Common myeloid progenitor, CD34-positive (primary cell): ENCODE measurements around the gene PRAC2.

Experiments used
- CTCF ChIA-PET: fragments of 350-600 bp; sonication (Branson Sonifier 250); formaldehyde crosslinking; loops from one replicate; lab custom pipeline; 2021; ENCODE audit warnings: antibody characterized with exemption; lab: Charles Lee
- POLR2A ChIA-PET: fragments of 350-600 bp; sonication (Branson Sonifier 250); formaldehyde crosslinking; loops from one replicate; lab custom pipeline; 2021; ENCODE audit warnings: antibody characterized with exemption; lab: Charles Lee
- DNase-seq, 3 donors: peaks; one replicate each; pipeline versions ENCODE4 v3.0.0 to v3.0.0-alpha.2; 2013
- H3K27ac ChIP-seq, 2 experiments: 1 replicate in 1 of 2; 2 replicates in 1 of 2; pipeline ENCODE4 v1.7.0; 2013; ENCODE audit warnings: inconsistent platforms in 2 of 2, low read length in 2 of 2, mild to moderate bottlenecking in 2 of 2, low read depth in 1 of 2, moderate library complexity in 1 of 2; ENCODE audit not compliant: severe bottlenecking in 2 of 2, insufficient read depth in 1 of 2, poor library complexity in 1 of 2
- H3K27me3 ChIP-seq, 5 experiments: replicated peaks in 2 of 5; 1 replicate in 3 of 5; 2 replicates in 2 of 5; pipeline versions ENCODE4 v1.6.1 to v1.7.0; 2013; ENCODE audit warnings: low read length in 4 of 5, mild to moderate bottlenecking in 2 of 5, moderate library complexity in 2 of 5, inconsistent platforms in 1 of 5; ENCODE audit not compliant: insufficient read depth in 5 of 5, control insufficient read depth in 4 of 5
- H3K36me3 ChIP-seq, 4 experiments: 1 replicate in 2 of 4; 2 replicates in 2 of 4; pipeline versions ENCODE4 v1.6.1 to v1.7.0; 2013; ENCODE audit warnings: low read length in 3 of 4, control low read depth in 1 of 4, mild to moderate bottlenecking in 1 of 4; ENCODE audit not compliant: control insufficient read depth in 4 of 4, insufficient read depth in 4 of 4
- H3K4me1 ChIP-seq, 4 experiments: 1 replicate in 3 of 4; 2 replicates in 1 of 4; pipeline versions ENCODE4 v1.6.1 to v1.7.1; 2013; ENCODE audit warnings: low read length in 3 of 4, mild to moderate bottlenecking in 3 of 4, control low read depth in 1 of 4, inconsistent platforms in 1 of 4, moderate library complexity in 1 of 4; ENCODE audit not compliant: control insufficient read depth in 4 of 4, insufficient read depth in 4 of 4; ENCODE audit errors: control extremely low read depth in 1 of 4
- H3K4me3 ChIP-seq, 7 experiments: 1 replicate in 4 of 7; 2 replicates in 3 of 7; pipeline versions ENCODE4 v1.5.1 to v1.7.0; 2013; ENCODE audit warnings: mild to moderate bottlenecking in 7 of 7, low read length in 6 of 7, moderate library complexity in 6 of 7, inconsistent platforms in 2 of 7, low read depth in 2 of 7, control low read depth in 1 of 7; ENCODE audit not compliant: insufficient read depth in 4 of 7, control insufficient read depth in 1 of 7; ENCODE audit errors: extremely low read depth in 1 of 7
- H3K9me3 ChIP-seq, 5 experiments: 1 replicate in 4 of 5; 2 replicates in 1 of 5; pipeline versions ENCODE4 v1.6.1 to v1.7.1; 2013; ENCODE audit warnings: low read length in 4 of 5, mild to moderate bottlenecking in 2 of 5, inconsistent platforms in 1 of 5, low read depth in 1 of 5, moderate library complexity in 1 of 5; ENCODE audit not compliant: control insufficient read depth in 4 of 5, insufficient read depth in 2 of 5; ENCODE audit errors: control extremely low read depth in 1 of 5
- WGBS: methylation state at CpG from one replicate; pipeline ENCODE4 v1.1.5; 2013; ENCODE audit not compliant: insufficient coverage; 5-methylcytosine and 5-hydroxymethylcytosine counted together

PRAC2 gene

GRCh38 chr17:48720266-48721008 lies 2.5 kb upstream of the PRAC2 start:
- Histone ChIP-seq H3K4me1 (peaks cover 0 to 17% (median 4%) of the 10 kb centered on the region in 4 experiments), H3K36me3 (no peaks in the 10 kb centered on the region), H3K4me3 (no peak overlapping the region), H3K9me3 (peaks cover 0 to 3% (median 0%) of the 10 kb centered on the region in 5 experiments), H3K27me3 (peaks cover 15 to 100% (median 62%) of the 10 kb centered on the region in 5 experiments), H3K27ac (no peak overlapping the region)
- CTCF ChIA-PET: interaction anchor here (1.0 to 11.1 kb wide), 7 partner anchors 8 to 158 kb away, joined by 3 to 92 read pairs (median 5); partner anchors contain the start of gene HOXB13
- POLR2A ChIA-PET: no interaction called here
- 29% methylated on average over 8 of the region's 11 CpGs for WGBS
- no peak for DNase-seq

GRCh38 chr17:48721009-48721402 lies 2.0 kb upstream of the PRAC2 start:
- ChIA-PET POLR2A (no interaction called here), CTCF (interaction anchor here (1.0 to 11.1 kb wide), 6 partner anchors 7 to 158 kb away, joined by 3 to 92 read pairs (median 6); partner anchors contain the start of gene HOXB13)
- Histone ChIP-seq H3K27me3 (peaks cover 14 to 100% (median 65%) of the 10 kb centered on the region in 5 experiments), H3K4me1 (peaks cover 0 to 17% (median 4%) of the 10 kb centered on the region in 4 experiments), H3K4me3 (no peak overlapping the region), H3K9me3 (peaks cover 0 to 3% (median 0%) of the 10 kb centered on the region in 5 experiments), H3K36me3 (no peaks in the 10 kb centered on the region), H3K27ac (no peak overlapping the region)
- WGBS: no CpG with 5 or more reads among the region's 1 CpG
- no peak for DNase-seq

- 11% methylated on average over 16 of the region's 21 CpGs for WGBS
- POLR2A ChIA-PET: interaction anchor here (0.5 kb wide), 1 partner anchor 161 kb away, joined by 4 read pairs; no protein-coding TSS in a partner anchor
These were observed 631 bp upstream of the PRAC2 start, which contains the start of gene PRAC1 for GRCh38 chr17:48722201-48722907. TSS of gene PRAC1 (minus strand) at chr17:48722518. CDS start at chr17:48722392, 126 bp downstream.

GRCh38 chr17:48723423-48724250 lies 652 bp downstream of the PRAC2 start:
- ChIA-PET POLR2A (no interaction called here), CTCF (interaction anchor here (0.9 to 11.1 kb wide), 30 partner anchors 10 to 283 kb away, joined by 3 to 130 read pairs (median 5); no protein-coding TSS in a partner anchor)

More at GRCh38 chr17:48722201-48722907, 631 bp upstream of the PRAC2 start, which contains the start of gene PRAC1:
- Histone ChIP-seq H3K27ac (no peak within 1 kb of the TSS), H3K36me3 (no peaks in the 10 kb centered on the region), H3K4me1 (peaks cover 0 to 17% (median 4%) of the 10 kb centered on the region in 4 experiments), H3K9me3 (peaks cover 0 to 3% (median 0%) of the 10 kb centered on the region in 5 experiments), H3K27me3 (peaks cover 18 to 100% (median 73%) of the 10 kb centered on the region in 5 experiments), H3K4me3 (no peak within 1 kb of the TSS)
- CTCF ChIA-PET: interaction anchor here (0.6 to 11.1 kb wide), 11 partner anchors 11 to 157 kb away, joined by 3 to 130 read pairs (median 5); no protein-coding TSS in a partner anchor
- DNase-seq: no peak

GRCh38 chr17:48724251-48725003 lies 1.4 kb downstream of the PRAC2 start:
- H3K4me3 ChIP-seq: no peak overlapping the region
- peaks cover 18 to 100% (median 79%) of the 10 kb centered on the region in 5 experiments for H3K27me3 ChIP-seq
- DNase-seq: peak; percentile 80 to 89 (median 86)
- peaks cover 0 to 22% (median 8%) of the 10 kb centered on the region in 4 experiments for H3K4me1 ChIP-seq
- no peak overlapping the region for H3K27ac ChIP-seq
- ChIA-PET POLR2A (interaction anchor here (0.6 kb wide), 1 partner anchor 166 kb away, joined by 3 read pairs; no protein-coding TSS in a partner anchor), CTCF (interaction anchor here (0.9 to 11.1 kb wide), 35 partner anchors 8 to 282 kb away, joined by 3 to 130 read pairs (median 5); no protein-coding TSS in a partner anchor)
- no peaks in the 10 kb centered on the region for H3K36me3 ChIP-seq
- 4% methylated on average over 28 of the region's 32 CpGs for WGBS
- peaks cover 0 to 3% (median 0%) of the 10 kb centered on the region in 5 experiments for H3K9me3 ChIP-seq

More at GRCh38 chr17:48723423-48724250, 652 bp downstream of the PRAC2 start:
- peak in 1 of 3 donors; percentile 37 for DNase-seq
- no peak overlapping the region for H3K27ac ChIP-seq
- peaks cover 16 to 100% (median 77%) of the 10 kb centered on the region in 5 experiments for H3K27me3 ChIP-seq
- no peaks in the 10 kb centered on the region for H3K36me3 ChIP-seq
- 6% methylated on average over 26 of the region's 42 CpGs for WGBS
- H3K4me1 ChIP-seq: peaks cover 0 to 22% (median 7%) of the 10 kb centered on the region in 4 experiments
- H3K9me3 ChIP-seq: peaks cover 0 to 3% (median 0%) of the 10 kb centered on the region in 5 experiments
- H3K4me3 ChIP-seq: no peak overlapping the region
